SK-N-SH treated with all-trans-retinoic acid at 6 μM for 48 hours (cell line): ENCODE results near the gene NEAT1.

Experiments
- ATAC-seq: fragments of 200-7000 bp; cut with Tn5 transposase; 3 replicates; pipeline ENCODE4 v1.9.1; 2020; ENCODE audit warnings: mild to moderate bottlenecking, moderate library complexity
- ARNTL ChIP-seq: fragments of 450-650 bp; formaldehyde crosslinking; IDR thresholded peaks from 2 replicates; pipeline ENCODE4 v1.5.0; 2020; ENCODE audit warnings: low read depth, mild to moderate bottlenecking, moderate library complexity, borderline replicate concordance
- BACH2 ChIP-seq: fragments of 250-450 bp; sonication (Bioruptor Pico); IDR thresholded peaks from 2 replicates; pipeline ENCODE4 v1.9.0; 2021; ENCODE audit warnings: mild to moderate bottlenecking, borderline replicate concordance
- CREB5 ChIP-seq: fragments of 250-450 bp; sonication (Bioruptor Pico); IDR thresholded peaks from 2 replicates; pipeline ENCODE4 v1.5.1; 2020; ENCODE audit warnings: low read depth, mild to moderate bottlenecking, moderate library complexity
- CSDC2 ChIP-seq: fragments of 250-450 bp; sonication (Bioruptor Pico); IDR thresholded peaks from 2 replicates; pipeline ENCODE4 v1.5.0; 2020; ENCODE audit warnings: mild to moderate bottlenecking, moderate library complexity
- CSRNP3 ChIP-seq: fragments of 250-450 bp; sonication (Bioruptor Pico); IDR thresholded peaks from 2 replicates; pipeline ENCODE4 v1.5.1; 2021; ENCODE audit warnings: mild to moderate bottlenecking, moderate library complexity
- ESRRG ChIP-seq: fragments of 250-450 bp; sonication (Bioruptor Pico); IDR thresholded peaks from 2 replicates; pipeline ENCODE4 v1.6.1; 2021; ENCODE audit warnings: mild to moderate bottlenecking
- GLIS3 ChIP-seq: fragments of 250-450 bp; sonication (Bioruptor Pico); IDR thresholded peaks from 2 replicates; pipeline ENCODE4 v1.5.0; 2020; ENCODE audit warnings: mild to moderate bottlenecking, moderate library complexity
- ISL1 ChIP-seq: fragments of 250-450 bp; sonication (Bioruptor Pico); IDR thresholded peaks from 2 replicates; pipeline ENCODE4 v2.1.2; 2022; ENCODE audit warnings: mild to moderate bottlenecking, moderate library complexity
- OSR1 ChIP-seq: fragments of 250-450 bp; sonication (Bioruptor Pico); IDR thresholded peaks from 2 replicates; pipeline ENCODE4 v1.8.0; 2022; ENCODE audit warnings: moderate library complexity, mild to moderate bottlenecking, inconsistent platforms
- PATZ1 ChIP-seq: fragments of 250-450 bp; sonication (Bioruptor Pico); IDR thresholded peaks from 2 replicates; pipeline ENCODE4 v1.8.0; 2020; ENCODE audit warnings: mild to moderate bottlenecking, moderate library complexity, borderline replicate concordance
- POU6F1 ChIP-seq: fragments of 250-450 bp; sonication (Bioruptor Pico); IDR thresholded peaks from 2 replicates; pipeline ENCODE4 v1.8.0; 2021; ENCODE audit warnings: low read depth, mild to moderate bottlenecking, moderate library complexity, borderline replicate concordance
- PPARA ChIP-seq: fragments of 250-450 bp; sonication (Bioruptor Pico); IDR thresholded peaks from 2 replicates; pipeline ENCODE4 v1.5.0; 2020; ENCODE audit warnings: mild to moderate bottlenecking, borderline replicate concordance
- RARB ChIP-seq: fragments of 250-450 bp; sonication (Bioruptor Pico); IDR thresholded peaks from 2 replicates; pipeline ENCODE4 v1.8.0; 2021; ENCODE audit warnings: mild to moderate bottlenecking, moderate library complexity
- SNAI2 ChIP-seq: fragments of 250-450 bp; sonication (Bioruptor Pico); IDR thresholded peaks from 2 replicates; pipeline ENCODE4 v1.5.0; 2020; ENCODE audit warnings: mild to moderate bottlenecking, moderate library complexity
- TCF4 ChIP-seq: fragments of 250-450 bp; sonication (Bioruptor Pico); IDR thresholded peaks from 2 replicates; pipeline ENCODE4 v1.8.0; 2021; ENCODE audit warnings: mild to moderate bottlenecking, moderate library complexity, borderline replicate concordance
- TOX ChIP-seq: fragments of 250-450 bp; sonication (Bioruptor Pico); IDR thresholded peaks from 2 replicates; pipeline ENCODE4 v1.8.0; 2021; ENCODE audit warnings: mild to moderate bottlenecking, moderate library complexity, borderline replicate concordance
- TSHZ2 ChIP-seq: fragments of 250-450 bp; sonication (Bioruptor Pico); IDR thresholded peaks from 2 replicates; pipeline ENCODE4 v1.5.0; 2020; ENCODE audit warnings: mild to moderate bottlenecking, moderate library complexity
- ZC3H10 ChIP-seq: fragments of 250-450 bp; sonication (Bioruptor Pico); IDR thresholded peaks from 2 replicates; pipeline ENCODE4 v1.5.1; 2021; ENCODE audit warnings: mild to moderate bottlenecking, moderate library complexity
- ZFP3 ChIP-seq: fragments of 250-450 bp; sonication (Bioruptor Pico); IDR thresholded peaks from 2 replicates; pipeline ENCODE4 v1.5.0; 2020; ENCODE audit warnings: mild to moderate bottlenecking, moderate library complexity
- ZFP30 ChIP-seq: fragments of 450-650 bp; formaldehyde crosslinking; IDR thresholded peaks from 2 replicates; pipeline ENCODE4 v1.5.0; 2022; ENCODE audit warnings: mild to moderate bottlenecking, moderate library complexity
- ZNF565 ChIP-seq: fragments of 450-650 bp; formaldehyde crosslinking; conservative IDR thresholded peaks from 2 replicates; pipeline ENCODE4 v1.5.0; 2020; ENCODE audit warnings: low read depth, mild to moderate bottlenecking, moderate library complexity
- ZNF70 ChIP-seq: fragments of 450-650 bp; formaldehyde crosslinking; IDR thresholded peaks from 2 replicates; pipeline ENCODE4 v1.5.0; 2020; ENCODE audit warnings: mild to moderate bottlenecking, moderate library complexity
- ZNF8 ChIP-seq: fragments of 450-650 bp; formaldehyde crosslinking; IDR thresholded peaks from 2 replicates; pipeline ENCODE4 v1.5.0; 2020; ENCODE audit warnings: mild to moderate bottlenecking, moderate library complexity

The NEAT1 gene

GRCh38 chr11:65423516-65424204, 1.1 kb downstream of the NEAT1 start:
- no peak for TF ChIP-seq GLIS3 (CRISPR knock-in tag)
- TF ChIP-seq ZNF70 (CRISPR knock-in tag), result no peak; the same call in none of the 2 replicates
- no peak; the same call in 1 of the 2 replicates for TF ChIP-seq PATZ1 (CRISPR knock-in tag)
- TF ChIP-seq ISL1 (CRISPR knock-in tag), result no peak
- TF ChIP-seq TCF4 (CRISPR knock-in tag), result no peak
- TF ChIP-seq ESRRG (CRISPR knock-in tag), result peak; percentile 89
- no peak for TF ChIP-seq BACH2 (CRISPR knock-in tag)
- TF ChIP-seq TSHZ2 (CRISPR knock-in tag), result no peak
- TF ChIP-seq CREB5 (CRISPR knock-in tag), result peak; percentile 22
- no peak for TF ChIP-seq ZFP3 (CRISPR knock-in tag)
- TF ChIP-seq ZC3H10 (CRISPR knock-in tag), result peak; percentile 50; the same call in 1 of the 2 replicates
- TF ChIP-seq SNAI2, result no peak
- TF ChIP-seq CSRNP3 (CRISPR knock-in tag), result 0 out of 2 replicates have a peak, but pooled peaks have one; percentile 30
- 0 out of 2 replicates have a peak, but pooled peaks have one; percentile 8 for TF ChIP-seq ZFP30 (CRISPR knock-in tag)
- TF ChIP-seq OSR1 (CRISPR knock-in tag), result no peak
- peak; percentile 4; the same call in 1 of the 2 replicates for TF ChIP-seq TOX (CRISPR knock-in tag)
- TF ChIP-seq CSDC2 (CRISPR knock-in tag), result no peak
- TF ChIP-seq ZNF565 (CRISPR knock-in tag), result no peak
- no peak for TF ChIP-seq RARB (CRISPR knock-in tag)
- TF ChIP-seq ARNTL, result no peak
- 0 out of 2 replicates have a peak, but pooled peaks have one; percentile 3 for TF ChIP-seq ZNF8 (CRISPR knock-in tag)
- no peak for TF ChIP-seq PPARA (CRISPR knock-in tag)
- no peak; the same call in 1 of the 2 replicates for TF ChIP-seq POU6F1 (CRISPR knock-in tag)
- no peak for ATAC-seq
